OCI-LY1 (cell line): ENCODE data around the gene PASK.
"Not testable (repeated sequence)": the region's sequence is repeated elsewhere in the genome, so short reads cannot be mapped to it uniquely, and the experiment has no call there.

Experiments used
- H2AFZ ChIP-seq: fragments of 200-600 bp; sonication (generic), shearing (Covaris generic); 2 replicates; pipeline ENCODE4 v1.6.0; 2014; ENCODE audit warnings: antibody characterized with exemption, mild to moderate bottlenecking, low read length
- H3F3A ChIP-seq: fragments of 200-600 bp; sonication (generic), shearing (Covaris generic); 2 replicates; pipeline ENCODE4 v1.6.0; 2014; ENCODE audit warnings: mild to moderate bottlenecking, antibody characterized with exemption, low read length, moderate library complexity; ENCODE audit not compliant: insufficient read depth
- H3K27ac ChIP-seq: fragments of 200-600 bp; sonication (generic); 2 replicates; pipeline ENCODE4 v1.5.1; 2014; ENCODE audit warnings: low read length, mixed run types, mild to moderate bottlenecking, low read depth; ENCODE audit not compliant: poor library complexity, severe bottlenecking
- H3K27me3 ChIP-seq: fragments of 200-600 bp; sonication (generic); 2 replicates; pipeline ENCODE4 v1.6.0; 2014; ENCODE audit warnings: antibody characterized with exemption, mild to moderate bottlenecking, low read length, moderate library complexity; ENCODE audit not compliant: insufficient read depth
- H3K36me3 ChIP-seq: fragments of 200-600 bp; sonication (generic); 2 replicates; pipeline ENCODE4 v1.6.1; 2014; ENCODE audit warnings: mild to moderate bottlenecking, antibody characterized with exemption, low read length, moderate library complexity, mixed read lengths; ENCODE audit not compliant: insufficient read depth
- H3K4me1 ChIP-seq: fragments of 200-600 bp; sonication (generic); 2 replicates; pipeline ENCODE4 v1.5.1; 2014; ENCODE audit warnings: mild to moderate bottlenecking, low read length, moderate library complexity; ENCODE audit not compliant: insufficient read depth, severe bottlenecking
- H3K4me2 ChIP-seq: fragments of 200-600 bp; sonication (generic), shearing (Covaris generic); 2 replicates; pipeline ENCODE4 v1.6.1; 2014; ENCODE audit warnings: low read length
- H3K4me3 ChIP-seq: fragments of 200-600 bp; sonication (generic); 2 replicates; pipeline ENCODE4 v1.5.1; 2014; ENCODE audit warnings: low read length, low read depth, mild to moderate bottlenecking, mixed read lengths; ENCODE audit not compliant: poor library complexity, severe bottlenecking
- H3K79me2 ChIP-seq: fragments of 200-600 bp; shearing (Covaris generic); 2 replicates; pipeline ENCODE4 v1.6.1; 2016; ENCODE audit warnings: mixed run types, low read length, mixed read lengths; ENCODE audit not compliant: insufficient read depth
- H3K9ac ChIP-seq: fragments of 200-600 bp; sonication (generic), shearing (Covaris generic); 2 replicates; pipeline ENCODE4 v1.6.1; 2014; ENCODE audit warnings: mild to moderate bottlenecking, low read length, mixed read lengths
- H3K9me2 ChIP-seq: fragments of 200-600 bp; sonication (generic), shearing (Covaris generic); 2 replicates; pipeline ENCODE4 v1.6.1; 2014; ENCODE audit warnings: low read depth, mild to moderate bottlenecking, low read length, mixed read lengths
- H3K9me3 ChIP-seq: fragments of 200-600 bp; shearing (Covaris generic); 2 replicates; pipeline ENCODE4 v1.6.1; 2014; ENCODE audit warnings: low read length, mixed read lengths
- H4K20me1 ChIP-seq: fragments of 200-600 bp; sonication (generic), shearing (Covaris generic); 2 replicates; pipeline ENCODE4 v1.6.0; 2016; ENCODE audit warnings: mild to moderate bottlenecking, low read length; ENCODE audit not compliant: insufficient read depth
- EZH2 ChIP-seq: fragments of 200-600 bp; sonication (generic), shearing (Covaris generic); IDR thresholded peaks from 2 replicates; pipeline ENCODE4 v1.8.0; 2017; ENCODE audit warnings: borderline replicate concordance, mixed run types, mild to moderate bottlenecking, antibody characterized with exemption, low read length, moderate library complexity, mixed read lengths
- TF ChIP-seq, protein P1 (sequence below): fragments of 200-600 bp; sonication (generic), shearing (Covaris generic); IDR thresholded peaks from 2 replicates; pipeline ENCODE4 v1.5.1; 2017; ENCODE audit warnings: mild to moderate bottlenecking, antibody characterized with exemption, low read length, moderate library complexity, mixed read lengths

The PASK gene

GRCh38 chr2:241105641-241106040 lies 43.6 kb downstream of the PASK start:
- no peak overlapping the region for H3K4me2 ChIP-seq
- H3K4me3 ChIP-seq = no peak overlapping the region
- H2AFZ ChIP-seq = no peak overlapping the region
- no peak overlapping the region; the same call in 1 of the 2 replicates for H3K9ac ChIP-seq
- H3K9me2 ChIP-seq = no peaks in the 10 kb centered on the region
- H3K79me2 ChIP-seq = peaks cover 9% of the 10 kb centered on the region
- no peaks in the 10 kb centered on the region for H3K27me3 ChIP-seq
- H3K4me1 ChIP-seq = peaks cover 56% of the 10 kb centered on the region
- H3F3A ChIP-seq = no peaks in the 10 kb centered on the region
- TF ChIP-seq, protein P1, sequence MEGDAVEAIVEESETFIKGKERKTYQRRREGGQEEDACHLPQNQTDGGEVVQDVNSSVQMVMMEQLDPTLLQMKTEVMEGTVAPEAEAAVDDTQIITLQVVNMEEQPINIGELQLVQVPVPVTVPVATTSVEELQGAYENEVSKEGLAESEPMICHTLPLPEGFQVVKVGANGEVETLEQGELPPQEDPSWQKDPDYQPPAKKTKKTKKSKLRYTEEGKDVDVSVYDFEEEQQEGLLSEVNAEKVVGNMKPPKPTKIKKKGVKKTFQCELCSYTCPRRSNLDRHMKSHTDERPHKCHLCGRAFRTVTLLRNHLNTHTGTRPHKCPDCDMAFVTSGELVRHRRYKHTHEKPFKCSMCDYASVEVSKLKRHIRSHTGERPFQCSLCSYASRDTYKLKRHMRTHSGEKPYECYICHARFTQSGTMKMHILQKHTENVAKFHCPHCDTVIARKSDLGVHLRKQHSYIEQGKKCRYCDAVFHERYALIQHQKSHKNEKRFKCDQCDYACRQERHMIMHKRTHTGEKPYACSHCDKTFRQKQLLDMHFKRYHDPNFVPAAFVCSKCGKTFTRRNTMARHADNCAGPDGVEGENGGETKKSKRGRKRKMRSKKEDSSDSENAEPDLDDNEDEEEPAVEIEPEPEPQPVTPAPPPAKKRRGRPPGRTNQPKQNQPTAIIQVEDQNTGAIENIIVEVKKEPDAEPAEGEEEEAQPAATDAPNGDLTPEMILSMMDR = no peak
- no peak for TF ChIP-seq EZH2
- peaks cover 19% of the 10 kb centered on the region; the same call in 1 of the 2 replicates for H3K36me3 ChIP-seq
- H3K9me3 ChIP-seq = no peaks in the 10 kb centered on the region
- H4K20me1 ChIP-seq = no peaks in the 10 kb centered on the region
- H3K27ac ChIP-seq = peak overlapping the region; percentile 58

GRCh38 chr2:241104611-241105010 lies 44.7 kb downstream of the PASK start:
- H3K27me3 ChIP-seq, H3K27ac ChIP-seq, H3K4me3 ChIP-seq, H3K4me2 ChIP-seq, H2AFZ ChIP-seq, H4K20me1 ChIP-seq, H3K9ac ChIP-seq, H3F3A ChIP-seq, H3K9me3 ChIP-seq, H3K9me2 ChIP-seq: not testable (repeated sequence)
- Histone ChIP-seq H3K79me2 (peaks cover 18% of the 10 kb centered on the region), H3K36me3 (peaks cover 25% of the 10 kb centered on the region; the same call in 1 of the 2 replicates), H3K4me1 (peaks cover 56% of the 10 kb centered on the region)

DNA sequence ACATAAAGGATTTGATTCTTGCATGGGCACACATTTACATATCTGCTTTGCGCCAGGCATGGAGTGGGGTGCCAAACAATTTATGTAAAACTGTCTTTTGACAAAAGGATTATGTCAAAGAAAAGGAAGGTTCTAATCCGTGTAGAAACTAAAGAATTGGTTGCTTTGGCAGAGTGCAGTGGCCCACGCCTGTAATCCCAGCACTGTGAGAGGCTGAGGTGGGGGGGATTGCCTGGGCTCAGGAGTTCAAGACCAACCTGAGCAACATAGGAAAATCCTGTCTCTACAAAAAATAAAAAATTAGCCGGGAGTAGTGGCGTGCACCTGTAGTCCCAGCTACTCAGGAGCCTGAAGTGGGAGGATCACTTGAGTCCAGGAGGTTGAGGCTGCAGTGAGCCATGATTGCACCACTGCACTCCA lies 46.1 kb downstream of the PASK start:
- no peak for TF ChIP-seq EZH2
- TF ChIP-seq, protein P1 = no peak
- Histone ChIP-seq H3K9ac (peak overlapping the region; percentile 92), H3K4me2 (peak overlapping the region; percentile 76), H2AFZ (no peak overlapping the region), H3K4me3 (peak overlapping the region; percentile 85), H3K27me3 (no peaks in the 10 kb centered on the region), H3K79me2 (peaks cover 18% of the 10 kb centered on the region), H3K36me3 (peaks cover 35% of the 10 kb centered on the region; the same call in 1 of the 2 replicates), H3F3A (no peaks in the 10 kb centered on the region), H3K27ac (peak overlapping the region; percentile 77), H3K9me2 (no peaks in the 10 kb centered on the region), H3K4me1 (peaks cover 49% of the 10 kb centered on the region), H4K20me1 (no peaks in the 10 kb centered on the region), H3K9me3 (no peaks in the 10 kb centered on the region)

GRCh38 chr2:241102239-241102803 lies 47.0 kb downstream of the PASK start, which contains the start of gene MTERF4:
Gene MTERF4 (minus strand): TSS chr2:241102287. CDS start chr2:241102273, 14 bp downstream.
- Histone ChIP-seq H2AFZ (0 out of 2 replicates have a peak within 1 kb of the TSS, but pooled peaks have one; percentile 61), H3K9me2 (no peaks in the 10 kb centered on the region), H4K20me1 (no peaks in the 10 kb centered on the region), H3K27ac (peak within 1 kb of the TSS; percentile 77), H3F3A (no peaks in the 10 kb centered on the region), H3K4me1 (peaks cover 48% of the 10 kb centered on the region), H3K27me3 (no peaks in the 10 kb centered on the region), H3K9ac (peak within 1 kb of the TSS; percentile 92), H3K36me3 (peaks cover 39% of the 10 kb centered on the region; the same call in 1 of the 2 replicates), H3K9me3 (no peaks in the 10 kb centered on the region), H3K4me2 (peak within 1 kb of the TSS; percentile 76), H3K4me3 (peak within 1 kb of the TSS; percentile 85), H3K79me2 (peaks cover 18% of the 10 kb centered on the region)
- TF ChIP-seq, protein P1 = no peak
- no peak for TF ChIP-seq EZH2
